Loucy (cell line): Measurements from ENCODE around the gene QSOX1.

Experiments used
- EZH2phosphoT487 ChIP-seq: fragments of 200-600 bp; IDR thresholded peaks from 2 replicates; pipeline ENCODE4 v1.6.1; 2018; ENCODE audit warnings: antibody characterized with exemption, mild to moderate bottlenecking, moderate library complexity, borderline replicate concordance
- TF ChIP-seq, protein P1 (sequence below): fragments of 200-600 bp; sonication (generic); conservative IDR thresholded peaks from 2 replicates; pipeline ENCODE4 v1.5.1; 2014; ENCODE audit warnings: mild to moderate bottlenecking, antibody characterized with exemption, low read length

DNA sequence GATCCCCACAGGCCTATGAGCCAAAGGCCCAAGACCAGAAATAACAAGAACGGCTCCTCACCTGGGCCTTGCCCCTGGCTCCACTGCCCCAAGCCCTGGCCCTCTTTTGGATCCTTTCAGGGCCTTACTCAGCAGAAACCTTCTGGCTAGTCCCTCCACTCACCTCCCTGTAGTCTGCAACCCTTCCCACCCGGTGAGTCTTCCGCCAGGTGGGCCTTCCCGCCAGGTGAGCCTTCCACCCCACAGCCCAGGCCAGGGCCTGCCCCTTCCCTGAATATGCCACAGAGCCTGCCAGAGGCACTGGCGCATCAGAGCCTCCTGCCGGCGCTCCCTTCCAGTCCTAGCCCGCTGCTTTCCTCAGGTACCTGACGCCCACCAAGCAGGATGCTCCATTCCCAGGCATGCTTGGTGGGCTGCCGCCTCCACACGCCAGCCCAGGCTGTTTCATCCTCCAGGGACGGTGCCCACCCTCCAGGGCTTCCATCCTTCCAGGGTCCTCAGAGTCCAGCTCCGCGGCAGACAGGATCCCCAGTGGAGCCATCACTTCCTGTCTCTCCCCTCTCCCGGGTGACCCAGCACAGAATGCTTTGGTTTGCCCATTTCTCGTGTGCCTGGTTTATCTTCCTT lies 96.3 kb downstream of the QSOX1 start:
- TF ChIP-seq, protein P1, sequence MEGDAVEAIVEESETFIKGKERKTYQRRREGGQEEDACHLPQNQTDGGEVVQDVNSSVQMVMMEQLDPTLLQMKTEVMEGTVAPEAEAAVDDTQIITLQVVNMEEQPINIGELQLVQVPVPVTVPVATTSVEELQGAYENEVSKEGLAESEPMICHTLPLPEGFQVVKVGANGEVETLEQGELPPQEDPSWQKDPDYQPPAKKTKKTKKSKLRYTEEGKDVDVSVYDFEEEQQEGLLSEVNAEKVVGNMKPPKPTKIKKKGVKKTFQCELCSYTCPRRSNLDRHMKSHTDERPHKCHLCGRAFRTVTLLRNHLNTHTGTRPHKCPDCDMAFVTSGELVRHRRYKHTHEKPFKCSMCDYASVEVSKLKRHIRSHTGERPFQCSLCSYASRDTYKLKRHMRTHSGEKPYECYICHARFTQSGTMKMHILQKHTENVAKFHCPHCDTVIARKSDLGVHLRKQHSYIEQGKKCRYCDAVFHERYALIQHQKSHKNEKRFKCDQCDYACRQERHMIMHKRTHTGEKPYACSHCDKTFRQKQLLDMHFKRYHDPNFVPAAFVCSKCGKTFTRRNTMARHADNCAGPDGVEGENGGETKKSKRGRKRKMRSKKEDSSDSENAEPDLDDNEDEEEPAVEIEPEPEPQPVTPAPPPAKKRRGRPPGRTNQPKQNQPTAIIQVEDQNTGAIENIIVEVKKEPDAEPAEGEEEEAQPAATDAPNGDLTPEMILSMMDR, result no peak
- TF ChIP-seq EZH2phosphoT487, result no peak
